DND-41 (cell line): ENCODE results near the gene SYNJ2BP.

Experiments used
- CTCF ChIP-seq: IDR thresholded peaks from 2 replicates; pipeline ENCODE4 v1.5.1; 2012; ENCODE audit warnings: borderline replicate concordance, low read length, moderate library complexity, mild to moderate bottlenecking; ENCODE audit not compliant: poor library complexity, severe bottlenecking; ENCODE audit errors: extremely low read depth
- EZH2 ChIP-seq: IDR thresholded peaks from 3 replicates; pipeline ENCODE4 v1.6.1; 2012; ENCODE audit warnings: borderline replicate concordance, low read depth, mild to moderate bottlenecking, moderate library complexity, low read length, inconsistent platforms; ENCODE audit not compliant: severe bottlenecking

GRCh38 chr14:70391493-70392391 is 25.1 kb downstream of the SYNJ2BP start:
- no peak for TF ChIP-seq CTCF
- TF ChIP-seq EZH2, result no peak
